Activated B cell treated with CpG ODN at 0.5 μM for 24 hours (primary cell): ENCODE measurements around the gene RAD23B. TPM values are rescaled to one million over a fixed set of nuclear protein-coding genes. Genes with fewer than 3 reads are reported as not detected.

Source experiments
- ATAC-seq: fragments of 200-7000 bp; cut with Tn5 transposase; one replicate; pipeline ENCODE4 v1.10.0; 2021; ENCODE audit warnings: low read depth, mild to moderate bottlenecking, moderate library complexity
- CTCF ChIA-PET: fragments of 350-600 bp; sonication (Branson Sonifier 250); formaldehyde crosslinking; loops from one replicate; lab custom pipeline; 2021; ENCODE audit warnings: antibody characterized with exemption; lab: Charles Lee
- POLR2A ChIA-PET: fragments of 350-600 bp; sonication (Branson Sonifier 250); formaldehyde crosslinking; loops from one replicate; lab custom pipeline; 2021; ENCODE audit warnings: antibody characterized with exemption; lab: Charles Lee
- DNase-seq: peaks from one replicate; pipeline ENCODE4 v3.0.0; 2022
- H3K27ac Mint-ChIP-seq: one replicate; pipeline ENCODE4 v1.8.0; 2020; ENCODE audit warnings: mixed read lengths
- H3K27me3 Mint-ChIP-seq: one replicate; pipeline ENCODE4 v1.8.0; 2021; ENCODE audit warnings: mixed read lengths
- H3K36me3 Mint-ChIP-seq: one replicate; pipeline ENCODE4 v1.8.0; 2021; ENCODE audit warnings: low read depth, mixed read lengths
- H3K4me1 Mint-ChIP-seq: one replicate; pipeline ENCODE4 v1.8.0; 2021; ENCODE audit warnings: mixed read lengths
- H3K4me3 Mint-ChIP-seq: one replicate; pipeline ENCODE4 v1.8.0; 2020; ENCODE audit warnings: mild to moderate bottlenecking, mixed read lengths
- H3K9me3 Mint-ChIP-seq: one replicate; pipeline ENCODE4 v1.8.0; 2020; ENCODE audit warnings: mixed read lengths
- intact Hi-C: fragments of 100-400 bp; cut with micrococcal nuclease; formaldehyde crosslinking; loops from one replicate; pipeline ENCODE4 v1.15.1; 2024
- total RNA-seq: library from RNA; stranded (reverse); gene quantifications from 2 replicates; pipeline ENCODE4 v1.2.3, GENCODE V29; 2022
- TF ChIP-seq, protein P1 (sequence below): fragments of 200-600 bp; IDR thresholded peaks from one replicate; pipeline ENCODE4 v1.8.0; 2022; ENCODE audit warnings: antibody characterized with exemption, mild to moderate bottlenecking

The RAD23B gene
- total RNA-seq, 1 donor from 2014 or later, result 75.3 TPM

DNA sequence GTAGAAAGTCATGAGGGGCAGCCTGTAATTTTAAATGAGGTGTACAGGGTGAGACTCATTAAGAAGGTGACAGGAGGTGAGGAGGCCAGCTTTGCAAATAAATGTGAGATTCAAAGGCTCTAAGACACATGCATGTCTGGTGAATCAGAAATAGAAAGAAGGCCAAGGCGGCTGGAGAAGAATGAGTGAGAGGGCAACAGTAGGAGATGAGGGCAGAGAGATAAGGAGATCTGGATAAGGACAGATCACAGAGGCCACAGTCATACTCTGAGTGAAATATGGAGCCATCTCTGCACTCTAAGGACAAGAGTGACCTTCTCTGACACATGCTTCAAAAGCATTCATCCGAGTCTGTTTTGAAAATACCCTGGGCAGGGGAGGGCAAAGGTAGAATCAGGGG lies 90.7 kb downstream of the RAD23B start:
- no peak for DNase-seq
- POLR2A ChIA-PET, result no interaction called here
- Mint-ChIP-seq H3K4me1 (no peaks in the 10 kb centered on the region), H3K36me3 (no peaks in the 10 kb centered on the region), H3K27ac (no peak overlapping the region), H3K27me3 (peaks cover 3% of the 10 kb centered on the region), H3K9me3 (no peaks in the 10 kb centered on the region), H3K4me3 (no peak overlapping the region)
- TF ChIP-seq, protein P1, sequence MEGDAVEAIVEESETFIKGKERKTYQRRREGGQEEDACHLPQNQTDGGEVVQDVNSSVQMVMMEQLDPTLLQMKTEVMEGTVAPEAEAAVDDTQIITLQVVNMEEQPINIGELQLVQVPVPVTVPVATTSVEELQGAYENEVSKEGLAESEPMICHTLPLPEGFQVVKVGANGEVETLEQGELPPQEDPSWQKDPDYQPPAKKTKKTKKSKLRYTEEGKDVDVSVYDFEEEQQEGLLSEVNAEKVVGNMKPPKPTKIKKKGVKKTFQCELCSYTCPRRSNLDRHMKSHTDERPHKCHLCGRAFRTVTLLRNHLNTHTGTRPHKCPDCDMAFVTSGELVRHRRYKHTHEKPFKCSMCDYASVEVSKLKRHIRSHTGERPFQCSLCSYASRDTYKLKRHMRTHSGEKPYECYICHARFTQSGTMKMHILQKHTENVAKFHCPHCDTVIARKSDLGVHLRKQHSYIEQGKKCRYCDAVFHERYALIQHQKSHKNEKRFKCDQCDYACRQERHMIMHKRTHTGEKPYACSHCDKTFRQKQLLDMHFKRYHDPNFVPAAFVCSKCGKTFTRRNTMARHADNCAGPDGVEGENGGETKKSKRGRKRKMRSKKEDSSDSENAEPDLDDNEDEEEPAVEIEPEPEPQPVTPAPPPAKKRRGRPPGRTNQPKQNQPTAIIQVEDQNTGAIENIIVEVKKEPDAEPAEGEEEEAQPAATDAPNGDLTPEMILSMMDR, result no peak
- CTCF ChIA-PET, result no interaction called here
- intact Hi-C loops, result no loop called here
- no peak for ATAC-seq

GRCh38 chr9:107375001-107375400 lies 91.9 kb downstream of the RAD23B start:
- ATAC-seq, result no peak
- intact Hi-C loops, result no loop called here

DNA sequence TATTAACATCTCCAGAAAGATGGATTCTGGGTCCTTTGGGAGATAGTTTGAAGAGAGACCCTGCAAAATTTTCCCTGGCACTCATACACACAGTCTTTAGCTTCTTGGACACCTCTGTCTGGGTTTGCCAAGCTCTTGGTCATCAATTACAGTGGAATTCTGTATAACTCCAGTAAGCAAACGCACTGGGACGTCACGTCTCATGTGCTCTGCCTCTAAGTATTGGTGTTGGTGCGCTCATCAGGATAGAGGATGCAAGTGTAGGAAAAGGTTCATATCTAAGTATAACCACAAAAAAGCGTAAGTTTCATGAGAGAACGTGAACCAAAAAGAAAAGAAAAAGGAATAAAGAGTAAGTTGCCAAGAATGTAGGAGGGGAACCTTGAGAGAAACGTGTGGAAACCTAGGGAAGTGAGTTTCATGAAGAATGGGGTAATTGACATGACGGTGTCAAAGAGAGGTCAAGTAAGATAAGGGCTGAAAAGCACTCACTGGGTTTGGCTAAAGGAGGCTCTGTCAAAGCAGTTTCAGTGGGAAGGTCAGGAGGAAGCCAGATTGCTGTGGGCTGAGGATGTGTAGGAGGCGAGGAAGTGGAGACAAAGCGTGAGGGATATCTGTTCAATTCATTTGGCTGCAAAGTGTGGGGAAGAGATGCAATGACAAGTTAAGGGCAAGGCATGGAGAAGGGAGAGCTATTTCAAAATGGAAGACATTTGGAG lies 92.7 kb downstream of the RAD23B start:
- Mint-ChIP-seq H3K9me3 (no peaks in the 10 kb centered on the region), H3K4me3 (no peak overlapping the region), H3K4me1 (no peaks in the 10 kb centered on the region), H3K27ac (no peak overlapping the region), H3K36me3 (no peaks in the 10 kb centered on the region), H3K27me3 (peaks cover 2% of the 10 kb centered on the region)
- CTCF ChIA-PET, result no interaction called here
- ATAC-seq (no peak), DNase-seq (no peak)
- intact Hi-C loops, result no loop called here
- TF ChIP-seq, protein P1, result no peak
- POLR2A ChIA-PET, result no interaction called here

More at GRCh38 chr9:107375001-107375400, 91.9 kb downstream of the RAD23B start:
- no peaks in the 10 kb centered on the region for H3K4me1 Mint-ChIP-seq
- peaks cover 4% of the 10 kb centered on the region for H3K27me3 Mint-ChIP-seq
- no peak overlapping the region for H3K4me3 Mint-ChIP-seq
- H3K27ac Mint-ChIP-seq, result no peak overlapping the region
- H3K9me3 Mint-ChIP-seq, result no peaks in the 10 kb centered on the region
- H3K36me3 Mint-ChIP-seq, result no peaks in the 10 kb centered on the region
- ChIA-PET CTCF (no interaction called here), POLR2A (no interaction called here)
- no peak for DNase-seq
- TF ChIP-seq, protein P1, result no peak

GRCh38 chr9:107378006-107378405 lies 94.9 kb downstream of the RAD23B start:
- ATAC-seq (no peak), DNase-seq (no peak)
- peaks cover 4% of the 10 kb centered on the region for H3K27me3 Mint-ChIP-seq
- no peaks in the 10 kb centered on the region for H3K4me1 Mint-ChIP-seq
- H3K27ac Mint-ChIP-seq, result no peak overlapping the region
- H3K9me3 Mint-ChIP-seq, result no peaks in the 10 kb centered on the region
- TF ChIP-seq, protein P1, result no peak
- ChIA-PET POLR2A (no interaction called here), CTCF (no interaction called here)
- no peaks in the 10 kb centered on the region for H3K36me3 Mint-ChIP-seq
- intact Hi-C loops, result no loop called here
- no peak overlapping the region for H3K4me3 Mint-ChIP-seq

Other genes with a start within 250 kb of the RAD23B start
- 1.0 TPM in 2 replicates for gene KLF4, start 206.5 kb downstream of the RAD23B start, total RNA-seq